ENCODE results near the gene SYT11.
"Not testable (repeated sequence)": the region's sequence is repeated elsewhere in the genome, so short reads cannot be mapped to it uniquely, and the experiment has no call there.

Gene SYT11, protein sequence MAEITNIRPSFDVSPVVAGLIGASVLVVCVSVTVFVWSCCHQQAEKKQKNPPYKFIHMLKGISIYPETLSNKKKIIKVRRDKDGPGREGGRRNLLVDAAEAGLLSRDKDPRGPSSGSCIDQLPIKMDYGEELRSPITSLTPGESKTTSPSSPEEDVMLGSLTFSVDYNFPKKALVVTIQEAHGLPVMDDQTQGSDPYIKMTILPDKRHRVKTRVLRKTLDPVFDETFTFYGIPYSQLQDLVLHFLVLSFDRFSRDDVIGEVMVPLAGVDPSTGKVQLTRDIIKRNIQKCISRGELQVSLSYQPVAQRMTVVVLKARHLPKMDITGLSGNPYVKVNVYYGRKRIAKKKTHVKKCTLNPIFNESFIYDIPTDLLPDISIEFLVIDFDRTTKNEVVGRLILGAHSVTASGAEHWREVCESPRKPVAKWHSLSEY

DNA sequence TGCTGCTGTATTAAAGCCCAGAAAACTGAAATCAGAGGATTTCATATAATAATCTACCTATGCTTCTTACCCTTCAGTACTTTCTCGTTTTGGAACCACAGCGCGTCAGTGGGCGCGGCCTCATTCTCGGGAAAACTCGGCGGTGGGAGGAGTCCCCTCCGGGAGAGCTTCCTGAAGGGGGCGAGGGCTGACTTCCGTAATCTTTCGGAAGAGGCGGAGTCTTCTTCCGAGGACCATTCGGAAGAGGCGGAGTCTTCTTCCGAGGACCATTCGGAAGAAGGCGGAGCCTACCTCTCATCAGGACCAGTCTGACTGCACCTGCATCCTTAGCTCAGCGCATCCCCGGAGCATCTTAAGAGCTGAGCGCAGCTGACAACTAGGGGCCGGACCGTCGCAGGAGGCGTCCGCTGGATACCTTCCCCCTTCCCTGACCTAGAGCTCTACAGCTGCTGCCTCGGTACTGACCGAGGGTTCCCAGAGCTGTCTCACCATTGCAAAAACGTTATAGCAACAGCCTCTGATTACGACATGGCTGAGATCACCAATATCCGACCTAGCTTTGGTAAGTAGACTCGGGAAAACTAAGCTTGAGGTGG is at the start of gene SYT11:
Gene SYT11, plus strand, starts transcription at position 334 of the 596 bp plus-strand sequence. Its CDS starts 195 bp downstream, at position 529.
- DNase-seq (ENCODE audit: low read depth, low spot score): peak; percentile 80

DNA sequence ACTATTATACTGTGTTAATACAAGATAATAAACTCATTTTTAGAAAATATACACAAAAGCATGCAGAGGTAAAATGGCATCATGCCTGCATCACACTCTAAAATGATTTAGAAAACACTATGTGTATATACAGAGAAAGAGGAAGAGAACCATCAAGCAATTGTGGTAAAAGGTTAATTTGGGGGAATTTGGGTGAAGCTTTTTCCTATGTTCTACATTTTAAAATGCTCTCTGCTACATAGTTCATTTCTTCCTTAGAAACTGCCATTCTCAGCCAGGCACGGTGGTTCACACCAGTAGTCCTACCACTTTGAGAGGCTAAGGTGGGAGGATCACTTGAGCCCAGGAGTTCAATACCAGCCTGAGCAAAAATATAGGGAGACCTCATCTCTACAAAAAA is 46.5 kb upstream of the SYT11 start:
- no peak for DNase-seq (ENCODE audit: low read depth, low spot score)

DNA sequence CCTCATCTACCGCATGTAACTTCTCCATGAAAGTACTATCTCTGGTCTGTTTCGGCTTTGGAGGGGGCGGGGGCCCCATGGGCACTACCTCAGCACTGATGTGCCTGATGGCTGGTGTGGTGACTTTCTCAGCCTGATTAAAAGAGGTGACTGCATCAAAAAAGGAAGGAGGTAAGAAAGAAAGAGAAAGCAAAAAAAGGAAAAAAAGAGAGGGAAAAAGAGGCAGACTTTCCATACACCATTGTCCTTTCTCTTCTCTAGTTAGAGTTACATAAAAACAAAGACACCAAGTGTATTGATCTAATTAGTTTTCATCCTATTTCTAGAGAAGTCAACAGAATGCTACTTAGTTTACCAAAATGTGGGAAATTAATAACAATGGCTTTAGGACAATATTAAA is 45.7 kb upstream of the SYT11 start:
- DNase-seq (ENCODE audit: low read depth, low spot score): no peak

DNA sequence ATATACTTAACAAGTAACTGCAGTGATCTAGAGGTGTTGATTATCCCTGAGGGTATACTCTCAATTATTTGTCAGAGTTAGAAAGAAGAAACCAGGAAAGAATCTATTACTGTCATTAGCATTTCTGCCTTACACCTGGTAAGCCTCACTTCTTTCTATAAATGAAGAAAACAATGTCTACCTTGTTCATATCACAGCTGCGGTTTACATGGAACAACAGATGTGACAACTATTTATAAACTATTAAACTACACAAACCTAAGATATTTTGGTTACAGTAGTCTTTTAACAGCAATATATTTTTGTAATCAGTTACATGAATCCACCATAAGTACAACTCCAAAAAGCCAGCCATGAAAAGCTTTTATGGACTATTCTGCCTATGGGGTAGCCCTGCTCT is 43.0 kb upstream of the SYT11 start:
- no peak for DNase-seq (ENCODE audit: low read depth, low spot score)

DNA sequence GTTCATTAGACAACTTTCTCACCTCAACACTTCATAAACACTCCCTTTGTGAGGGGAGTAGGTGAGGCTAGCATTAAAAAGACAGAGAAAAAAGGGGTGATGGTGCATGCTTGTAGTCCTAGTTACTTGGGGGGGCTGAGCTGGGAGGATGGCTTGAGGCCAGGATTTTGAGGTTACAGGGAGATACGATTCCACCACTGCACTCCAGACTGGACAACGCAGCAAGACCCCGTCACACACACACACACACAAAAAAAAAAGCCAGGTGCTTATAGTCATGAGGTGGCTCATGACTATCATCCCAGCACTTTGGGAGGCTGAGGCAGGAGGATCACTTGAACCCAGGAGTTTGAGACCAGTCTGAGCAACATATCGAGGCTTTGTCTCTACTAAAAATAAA is 31.9 kb upstream of the SYT11 start:
- no peak for DNase-seq (ENCODE audit: low read depth, low spot score)

DNA sequence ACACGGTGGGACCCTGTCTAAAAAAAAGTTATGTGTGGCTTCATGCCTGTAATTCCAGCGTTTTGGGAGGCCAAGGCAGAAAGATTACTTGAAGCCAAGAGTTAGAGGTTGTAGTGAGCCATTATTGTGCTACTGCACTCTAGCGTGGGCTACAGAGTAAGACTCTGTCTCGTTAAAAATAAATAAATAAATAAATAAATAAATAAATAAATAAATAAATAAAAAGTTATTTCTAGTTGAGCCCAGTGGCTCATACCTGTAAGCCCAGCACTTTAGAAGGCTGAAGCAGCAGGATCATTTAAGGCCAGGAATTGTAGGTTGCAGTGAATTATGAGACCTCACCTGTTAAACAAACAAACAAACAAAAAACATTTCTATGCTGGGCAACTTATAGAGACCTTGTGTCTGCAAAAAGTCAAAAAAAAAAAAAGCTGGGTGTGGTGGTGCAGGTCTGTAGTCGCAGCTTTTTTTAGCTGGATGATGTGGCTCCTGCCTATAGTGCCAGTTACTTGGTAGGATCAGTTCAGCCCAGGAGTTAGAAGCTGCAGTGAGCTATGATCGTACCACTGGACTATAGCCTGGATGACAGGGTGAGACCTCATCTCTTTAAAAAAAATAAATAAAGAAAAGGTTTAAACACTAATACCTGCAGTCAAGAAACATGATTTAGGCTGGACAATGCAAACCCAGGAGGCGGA is 27.9 kb upstream of the SYT11 start:
- DNase-seq (ENCODE audit: low read depth, low spot score): no peak

DNA sequence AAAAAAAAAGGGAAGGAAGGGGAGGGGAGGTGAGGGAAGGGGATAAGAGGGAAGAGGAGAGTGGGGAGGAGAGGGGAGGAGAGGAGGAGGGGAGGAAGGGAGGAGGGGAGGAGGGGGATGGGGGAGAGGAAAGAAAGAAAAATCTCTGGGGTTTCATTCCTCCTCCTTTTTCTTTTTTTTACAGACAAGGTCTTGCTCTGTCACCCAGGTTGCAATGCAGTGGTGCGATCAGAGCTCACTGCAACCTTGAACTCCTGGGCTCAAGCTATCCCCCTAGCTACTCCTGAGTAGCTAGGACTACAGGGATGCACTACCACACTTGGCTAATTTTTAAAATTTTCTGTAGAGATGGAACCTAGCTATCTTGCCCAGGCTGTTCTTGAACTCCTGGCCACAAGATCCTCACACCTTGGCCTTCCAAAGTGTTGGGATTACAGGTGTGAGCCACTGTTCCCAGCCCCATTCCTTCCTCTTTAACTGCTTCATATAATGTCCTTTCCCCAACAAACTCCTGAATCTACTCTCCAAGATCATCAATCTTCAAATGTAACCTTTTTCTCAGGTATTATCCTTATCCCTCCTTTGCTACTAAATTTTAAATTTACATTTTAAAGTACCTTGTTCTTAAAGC is 25.6 kb upstream of the SYT11 start:
- no peak for DNase-seq (ENCODE audit: low read depth, low spot score)

DNA sequence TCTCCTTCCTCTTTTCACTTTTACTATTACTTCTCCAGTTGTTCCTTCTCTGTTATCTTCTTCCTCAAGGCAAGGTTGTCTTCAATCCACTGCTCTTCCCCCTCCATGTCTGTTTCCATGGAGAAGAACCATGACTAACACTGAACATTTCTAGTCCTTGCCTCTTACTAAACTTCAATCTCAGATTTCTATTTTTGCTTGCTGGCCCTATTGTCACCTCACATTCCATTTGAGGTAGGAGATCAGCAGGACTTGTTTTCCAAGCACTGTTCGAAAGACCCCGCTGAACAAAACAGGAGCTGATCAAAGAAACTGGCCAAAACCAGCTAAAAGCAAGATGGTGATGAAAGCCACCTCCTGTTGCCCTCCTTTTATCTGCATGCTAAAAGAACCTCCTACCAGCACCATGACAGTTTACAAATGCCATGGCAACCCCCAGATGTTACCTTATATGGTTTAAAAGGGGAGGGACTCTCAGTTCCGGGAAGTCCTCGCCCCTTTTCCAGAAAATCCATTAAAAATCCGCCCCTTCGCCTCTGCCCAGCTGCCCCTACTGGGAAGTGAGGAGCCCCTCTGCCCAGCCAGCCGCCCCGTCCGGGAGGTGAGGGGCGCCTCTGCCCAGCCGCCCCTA is 25.0 kb upstream of the SYT11 start:
- no peak for DNase-seq (ENCODE audit: low read depth, low spot score)

DNA sequence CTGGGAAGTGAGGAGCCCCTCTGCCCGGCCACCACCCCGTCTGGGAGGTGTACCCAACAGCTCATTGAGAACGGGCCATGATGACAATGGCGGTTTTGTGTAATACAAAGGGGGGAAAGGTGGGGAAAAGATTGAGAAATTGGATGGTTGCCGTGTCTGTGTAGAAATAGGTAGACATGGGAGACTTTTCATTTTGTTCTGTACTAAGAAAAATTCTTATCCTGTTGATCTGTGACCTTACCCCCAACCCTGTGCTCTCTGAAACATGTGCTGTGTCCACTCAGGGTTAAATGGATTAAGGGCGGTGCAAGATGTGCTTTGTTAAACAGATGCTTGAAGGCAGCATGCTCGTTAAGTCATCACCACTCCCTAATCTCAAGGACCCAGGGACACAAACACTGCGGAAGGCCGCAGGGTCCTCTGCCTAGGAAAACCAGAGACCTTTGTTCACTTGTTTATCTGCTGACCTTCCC is 24.4 kb upstream of the SYT11 start:
- not testable (repeated sequence) for DNase-seq (ENCODE audit: low read depth, low spot score)

DNA sequence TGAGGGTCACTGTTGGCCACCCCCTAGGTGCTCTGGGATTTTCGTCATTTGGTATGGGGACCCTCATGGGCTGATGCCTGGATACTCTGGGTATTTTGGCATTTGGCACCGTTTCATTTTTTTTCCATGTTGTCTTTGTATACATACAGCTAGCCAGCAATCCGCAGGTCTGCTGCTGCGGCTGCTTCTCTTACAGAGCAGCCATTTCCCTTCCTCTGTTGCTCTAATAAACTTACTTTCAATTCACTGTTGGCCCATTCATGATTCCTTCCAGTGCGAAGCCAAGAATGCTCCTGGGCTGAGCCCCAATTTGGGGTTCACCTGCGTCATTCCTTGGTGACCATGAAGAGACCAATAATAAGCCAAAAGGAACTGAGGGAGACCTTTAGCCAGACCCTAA is 23.8 kb upstream of the SYT11 start:
- DNase-seq (ENCODE audit: low read depth, low spot score): no peak

DNA sequence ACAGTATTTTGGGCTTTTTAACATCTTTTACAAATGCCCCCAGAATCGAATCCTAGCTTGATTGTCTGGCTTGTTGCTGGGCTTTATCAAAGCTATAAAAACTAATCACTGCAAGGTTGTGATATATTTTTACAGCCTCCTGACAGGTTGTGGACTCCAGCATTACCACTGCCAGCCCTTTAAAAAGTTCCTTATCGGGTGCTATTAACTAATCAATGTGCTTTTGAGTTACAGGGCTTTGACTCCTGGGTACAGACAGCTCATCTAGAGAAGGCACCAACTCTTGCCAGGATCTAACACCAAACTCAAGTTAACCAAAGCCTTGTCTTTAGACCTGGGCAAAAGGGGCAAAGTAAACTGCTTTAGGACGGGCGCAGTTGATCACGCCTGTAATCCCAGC is 19.0 kb upstream of the SYT11 start:
- DNase-seq (ENCODE audit: low read depth, low spot score): no peak

DNA sequence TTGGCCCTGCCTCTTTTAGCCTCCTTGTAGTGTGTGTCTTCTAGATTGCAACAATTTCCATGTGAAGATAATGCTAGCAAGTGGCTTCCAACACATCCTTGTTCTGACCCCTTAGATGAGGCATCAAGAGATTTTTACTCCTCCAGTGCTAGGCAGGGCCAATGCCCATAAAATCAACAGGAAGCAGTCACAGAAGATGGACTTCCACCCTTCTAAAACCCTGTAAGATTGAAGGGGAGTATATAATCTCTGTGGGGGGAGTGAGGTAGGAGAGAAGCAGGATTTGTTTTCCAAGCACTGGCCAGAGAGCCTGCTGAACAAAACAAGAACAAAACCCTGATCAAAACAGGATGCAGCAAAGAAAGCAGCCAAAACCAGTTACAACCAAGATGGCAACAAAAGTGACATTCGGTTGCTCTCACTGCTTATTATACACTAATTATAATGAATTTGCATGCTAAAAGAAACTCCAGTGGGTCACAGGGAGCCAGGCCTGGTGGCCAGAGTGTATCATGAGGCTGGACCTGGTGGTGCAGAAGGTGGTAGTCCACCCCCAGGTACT is 14.4 kb upstream of the SYT11 start:
- no peak for DNase-seq (ENCODE audit: low read depth, low spot score)

DNA sequence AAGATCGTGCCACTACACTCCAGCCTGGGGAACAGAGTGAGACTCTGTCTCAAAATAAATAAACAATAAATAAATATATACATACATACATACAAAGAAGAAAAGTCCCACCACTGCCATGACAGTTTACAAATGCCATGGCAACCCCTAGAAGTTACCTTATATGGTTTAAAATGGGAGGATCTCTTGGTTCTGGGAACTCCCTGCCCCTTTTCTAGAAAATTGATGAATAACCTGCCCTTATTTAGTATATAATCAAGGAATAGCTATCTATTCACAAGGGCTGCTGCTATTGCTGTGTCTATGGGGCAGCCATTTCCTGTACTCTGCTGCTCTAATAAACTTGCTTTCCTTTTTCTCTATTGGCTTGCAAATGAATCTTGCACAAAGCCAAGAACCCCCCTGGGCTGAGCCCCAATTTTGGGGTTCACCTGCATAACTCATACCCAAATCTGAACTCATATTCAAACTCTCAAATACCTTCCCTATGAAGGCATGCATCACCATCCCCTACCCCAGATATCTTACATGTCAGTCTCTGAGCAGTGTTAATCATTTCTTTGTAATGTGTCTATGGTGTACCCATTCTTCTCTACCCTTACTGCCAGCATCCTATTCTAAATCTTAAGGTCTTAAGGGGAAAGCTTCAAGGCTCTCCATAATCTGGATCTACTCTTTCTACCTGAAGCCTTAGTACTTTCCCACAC is 11.4 kb upstream of the SYT11 start:
- DNase-seq (ENCODE audit: low read depth, low spot score): no peak

DNA sequence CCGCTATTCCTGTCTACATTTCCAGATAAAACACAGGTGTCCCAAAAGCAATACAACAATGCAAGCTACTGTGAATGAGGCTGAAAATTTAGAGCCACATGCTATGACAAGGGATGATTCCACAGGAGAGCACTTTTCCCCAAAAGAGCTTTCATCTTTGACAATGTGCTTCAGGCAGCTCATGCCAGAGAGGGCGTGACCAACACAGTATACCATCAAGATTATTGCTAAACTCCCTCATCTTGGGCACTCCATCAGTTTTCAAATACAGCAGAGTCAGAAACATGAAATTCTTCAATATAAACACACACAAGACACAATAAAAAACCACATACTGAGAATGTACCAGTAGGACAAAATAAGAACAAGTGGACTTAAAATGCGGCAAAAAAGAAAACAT is 9.0 kb upstream of the SYT11 start:
- no peak for DNase-seq (ENCODE audit: low read depth, low spot score)

DNA sequence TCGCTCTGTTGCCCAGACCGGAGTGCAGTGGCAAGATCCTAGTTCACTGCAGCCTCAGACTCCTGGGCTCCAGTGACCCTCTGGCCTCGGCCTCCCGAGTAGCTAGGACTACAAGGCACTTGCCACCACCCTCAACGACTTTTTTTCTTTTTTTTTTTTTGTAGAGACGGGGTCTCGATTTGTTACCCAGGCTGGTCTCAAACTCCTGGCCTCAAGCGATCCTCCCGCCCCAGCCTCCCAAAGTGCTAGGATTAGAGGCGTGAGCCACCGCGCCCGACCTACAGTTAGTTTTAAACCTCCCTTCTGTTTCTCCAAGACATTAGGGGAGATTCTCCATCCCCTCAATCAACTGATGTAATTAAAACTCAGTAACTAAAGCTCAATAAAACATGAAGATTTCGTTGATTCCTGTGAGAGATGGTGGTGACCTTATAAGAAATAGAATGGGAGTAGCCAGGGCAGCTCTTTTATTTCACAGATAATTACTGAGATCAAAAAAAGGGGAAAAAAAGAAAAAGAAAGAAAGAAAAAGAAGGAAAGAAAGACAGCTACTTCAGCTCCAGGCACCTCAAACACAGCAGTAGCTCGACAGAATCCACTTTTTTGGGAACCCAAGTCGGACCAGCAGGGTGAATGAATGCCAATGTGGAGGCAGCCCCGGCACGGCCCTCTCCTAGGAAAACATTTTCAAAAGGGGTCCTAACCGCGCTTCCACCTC is 3.0 kb upstream of the SYT11 start:
- no peak for DNase-seq (ENCODE audit: low read depth, low spot score)

DNA sequence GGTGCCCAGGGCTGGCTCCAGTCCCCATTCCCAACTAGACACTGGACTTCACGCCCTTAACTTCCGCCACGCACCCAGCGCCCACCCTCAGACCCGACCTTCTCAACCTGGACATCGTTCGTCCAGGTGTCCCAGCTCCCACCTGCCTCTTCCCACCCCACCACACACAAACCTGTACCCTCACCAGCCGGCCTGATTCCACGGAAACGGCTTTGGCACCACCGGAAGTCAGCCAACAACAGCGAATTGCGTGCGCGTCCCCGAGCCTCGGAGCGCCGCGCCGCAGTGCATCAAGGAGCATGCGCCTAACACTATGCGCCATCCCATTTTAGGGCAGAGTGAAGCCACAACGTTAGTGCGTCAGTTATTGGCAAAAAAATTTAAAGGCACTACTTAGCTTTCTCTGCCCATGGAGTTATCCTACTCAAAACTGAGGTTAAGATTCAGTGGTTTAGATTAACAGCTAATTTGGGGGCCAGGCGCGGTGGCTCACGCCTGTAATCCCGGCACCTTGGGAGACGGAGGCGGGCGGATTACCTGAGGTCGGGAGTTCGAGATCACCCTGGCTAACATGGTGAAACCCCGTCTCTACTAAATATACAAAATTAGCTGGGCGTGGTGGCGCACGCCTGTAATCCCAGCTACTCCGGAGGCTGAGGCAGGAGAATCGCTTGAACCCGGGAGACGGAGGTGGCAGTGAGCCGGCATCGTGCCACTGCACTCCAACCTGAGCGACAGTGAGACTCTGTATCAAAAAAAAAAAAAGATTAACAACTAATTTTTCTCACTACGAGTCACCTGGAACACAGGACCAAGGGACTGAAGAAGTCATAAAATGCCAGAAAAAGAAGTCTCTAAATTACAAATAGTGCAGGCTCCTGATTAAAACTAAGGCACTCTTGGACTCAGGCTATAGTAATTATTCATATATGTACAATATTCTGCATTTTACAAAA is 2.1 kb upstream of the SYT11 start, which contains the start of gene GON4L:
Gene GON4L, minus strand, starts transcription at position 240 of the 956 bp plus-strand sequence. CDS start 3,434 bp downstream, outside the sequence.
- peak; percentile 63 for DNase-seq (ENCODE audit: low read depth, low spot score)

DNA sequence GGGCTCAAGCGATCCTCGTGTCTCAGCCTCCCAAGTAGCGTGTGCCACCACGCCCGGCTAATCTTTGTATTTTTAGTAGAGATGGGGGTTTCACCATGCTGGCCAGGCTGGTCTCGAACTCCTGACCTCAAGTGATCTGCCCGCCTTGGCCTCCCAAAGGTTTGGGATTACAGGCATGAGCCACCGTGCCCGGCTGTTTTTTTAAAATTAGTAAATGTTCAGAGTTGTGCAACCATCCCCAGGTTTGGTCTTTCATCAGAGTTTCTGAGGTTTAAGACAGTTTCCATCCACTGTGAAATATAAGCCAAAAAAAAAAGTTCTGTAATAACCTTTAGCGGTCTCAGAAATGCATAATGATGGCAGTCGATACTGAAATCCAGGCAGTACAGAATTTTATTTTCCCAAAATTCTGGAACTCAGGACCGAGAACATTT is 550 bp upstream of the SYT11 start:
- DNase-seq (ENCODE audit: low read depth, low spot score): no peak
